Naive thymus-derived CD8-positive, alpha-beta T cell (primary cell): Measurements from ENCODE around the gene SENP3. TPM values are rescaled to one million over a fixed set of nuclear protein-coding genes. Genes with fewer than 3 reads are reported as not detected.
A peak's percentile ranks its signal among the peaks of the same experiment; 100 is the strongest.

Experiments
- ATAC-seq, 2 donors: fragments of 150-1000 bp; cut with Tn5 transposase in 1 of 2; sonication (Bioruptor Pico), chemical (Tn5 transposase) in 1 of 2; 1 replicate in 1 of 2; 2 replicates in 1 of 2; pipeline ENCODE4 v1.10.0; 2021; ENCODE audit warnings: mild to moderate bottlenecking in 2 of 2, moderate library complexity in 2 of 2
- POLR2A ChIA-PET: fragments of 350-600 bp; sonication (Branson Sonifier 250); formaldehyde crosslinking; loops from one replicate; lab custom pipeline; 2021; ENCODE audit warnings: antibody characterized with exemption; lab: Charles Lee
- DNase-seq, 10 donors: peaks; one replicate each; pipeline versions ENCODE4 v3.0.0 to v3.0.0-alpha.2; 2020 to 2022
- H3K27ac Mint-ChIP-seq, 10 donors: one replicate each; pipeline ENCODE4 v1.8.0; 2020 to 2022; ENCODE audit warnings: mild to moderate bottlenecking in 10 of 10, mixed read lengths in 10 of 10, moderate library complexity in 4 of 10, inconsistent platforms in 1 of 10
- H3K27me3 Mint-ChIP-seq, 5 donors: one replicate each; pipeline ENCODE4 v1.8.0; 2021 to 2022; ENCODE audit warnings: mixed read lengths in 5 of 5
- H3K36me3 Mint-ChIP-seq, 3 donors: one replicate each; pipeline ENCODE4 v1.8.0; 2020 to 2022; ENCODE audit warnings: mixed read lengths in 3 of 3, mild to moderate bottlenecking in 2 of 3, inconsistent platforms in 1 of 3
- H3K4me1 Mint-ChIP-seq, 4 donors: one replicate each; pipeline ENCODE4 v1.8.0; 2021 to 2022; ENCODE audit warnings: mixed read lengths in 4 of 4
- H3K4me3 Mint-ChIP-seq, 10 donors: one replicate each; pipeline ENCODE4 v1.8.0; 2020 to 2022; ENCODE audit warnings: mild to moderate bottlenecking in 10 of 10, mixed read lengths in 10 of 10, moderate library complexity in 6 of 10, inconsistent platforms in 1 of 10
- H3K9me3 Mint-ChIP-seq, 9 donors: one replicate each; pipeline ENCODE4 v1.8.0; 2020 to 2022; ENCODE audit warnings: mixed read lengths in 9 of 9, mild to moderate bottlenecking in 3 of 9, inconsistent platforms in 1 of 9, moderate library complexity in 1 of 9
- polyA plus RNA-seq, 3 donors: library from polyadenylated mRNA; unstranded; fragments of 300-500 nt; fragmentation: Illumina TruSeq; gene quantifications; one replicate each; pipeline ENCODE4 v1.2.3, GENCODE V29; 2021
- total RNA-seq, 8 experiments: library from RNA in 2 of 8; stranded (reverse) in 2 of 8; gene quantifications; one replicate each; pipeline ENCODE4 v1.2.3 and lab custom pipeline; 2021 to 2026

SENP3 gene
- total and polyA plus RNA-seq, 5 experiments from 2014 or later, result 13.8 to 56.8 (median 14.1) TPM

DNA sequence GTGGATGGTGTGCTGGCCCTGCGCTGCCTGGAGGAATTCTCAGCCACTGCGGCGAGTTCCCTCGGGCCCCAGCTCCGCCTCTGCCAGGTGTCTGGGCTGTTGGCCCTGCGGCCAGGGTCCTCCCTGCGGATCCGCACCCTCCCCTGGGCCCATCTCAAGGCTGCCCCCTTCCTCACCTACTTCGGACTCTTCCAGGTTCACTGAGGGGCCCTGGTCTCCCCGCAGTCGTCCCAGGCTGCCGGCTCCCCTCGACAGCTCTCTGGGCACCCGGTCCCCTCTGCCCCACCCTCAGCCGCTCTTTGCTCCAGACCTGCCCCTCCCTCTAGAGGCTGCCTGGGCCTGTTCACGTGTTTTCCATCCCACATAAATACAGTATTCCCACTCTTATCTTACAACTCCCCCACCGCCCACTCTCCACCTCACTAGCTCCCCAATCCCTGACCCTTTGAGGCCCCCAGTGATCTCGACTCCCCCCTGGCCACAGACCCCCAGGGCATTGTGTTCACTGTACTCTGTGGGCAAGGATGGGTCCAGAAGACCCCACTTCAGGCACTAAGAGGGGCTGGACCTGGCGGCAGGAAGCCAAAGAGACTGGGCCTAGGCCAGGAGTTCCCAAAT is 4.5 kb upstream of the SENP3 start:
- Mint-ChIP-seq H3K27me3 (no peaks in the 10 kb centered on the region), H3K36me3 (peaks cover 0 to 11% (median 0%) of the 10 kb centered on the region in 3 donors), H3K4me1 (peaks cover 46 to 77% (median 72%) of the 10 kb centered on the region in 4 donors), H3K27ac (peak overlapping the region in 4 of 10 donors; percentile 6 to 83 (median 48)), H3K4me3 (peak overlapping the region in 2 of 10 donors; percentile 6 to 75), H3K9me3 (no peaks in the 10 kb centered on the region)
- DNase-seq (no peak), ATAC-seq (no peak)
- POLR2A ChIA-PET, result interaction anchor here (0.8 to 2.7 kb wide), 4 partner anchors 8 to 120 kb away, joined by 3 to 14 read pairs (median 4); partner anchors contain the start of gene POLR2A

DNA sequence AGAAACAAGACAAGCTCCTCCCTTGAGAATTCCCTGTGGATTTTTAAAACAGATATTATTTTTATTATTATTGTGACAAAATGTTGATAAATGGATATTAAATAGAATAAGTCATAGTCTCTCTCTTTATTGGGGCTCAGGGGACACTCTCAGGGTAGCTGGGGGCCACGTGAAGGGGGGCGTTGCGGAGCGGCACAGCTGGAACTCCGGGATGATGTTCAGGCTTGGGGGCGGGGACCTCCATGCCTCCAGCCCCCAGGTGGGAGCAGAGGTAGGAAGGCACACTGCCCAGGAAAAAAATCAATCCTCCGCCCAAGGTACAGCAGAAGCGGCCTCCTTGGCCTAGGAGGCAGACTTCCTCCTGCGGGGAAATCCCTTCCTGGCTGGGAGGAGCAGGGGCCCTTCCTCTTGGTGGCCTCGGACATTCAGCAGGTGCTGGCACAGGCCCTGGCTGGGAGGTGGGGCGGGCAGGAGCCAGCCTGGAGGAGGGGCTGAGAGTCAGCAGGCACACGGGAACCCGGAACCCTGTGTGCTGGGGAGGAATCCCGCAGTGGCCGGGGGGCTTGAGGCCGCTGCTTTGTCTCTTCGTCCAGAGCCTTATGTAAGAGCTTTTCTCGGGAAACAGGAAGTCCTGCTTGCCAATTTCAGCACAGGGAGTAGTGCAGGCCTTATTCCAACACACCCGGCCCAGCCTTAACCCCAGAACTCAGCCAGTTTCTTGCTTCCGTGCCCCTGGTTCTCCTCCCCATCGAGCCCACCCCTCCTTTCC is 3.8 kb upstream of the SENP3 start:
- Mint-ChIP-seq H3K27me3 (no peaks in the 10 kb centered on the region), H3K4me1 (peaks cover 47 to 76% (median 72%) of the 10 kb centered on the region in 4 donors)

DNA sequence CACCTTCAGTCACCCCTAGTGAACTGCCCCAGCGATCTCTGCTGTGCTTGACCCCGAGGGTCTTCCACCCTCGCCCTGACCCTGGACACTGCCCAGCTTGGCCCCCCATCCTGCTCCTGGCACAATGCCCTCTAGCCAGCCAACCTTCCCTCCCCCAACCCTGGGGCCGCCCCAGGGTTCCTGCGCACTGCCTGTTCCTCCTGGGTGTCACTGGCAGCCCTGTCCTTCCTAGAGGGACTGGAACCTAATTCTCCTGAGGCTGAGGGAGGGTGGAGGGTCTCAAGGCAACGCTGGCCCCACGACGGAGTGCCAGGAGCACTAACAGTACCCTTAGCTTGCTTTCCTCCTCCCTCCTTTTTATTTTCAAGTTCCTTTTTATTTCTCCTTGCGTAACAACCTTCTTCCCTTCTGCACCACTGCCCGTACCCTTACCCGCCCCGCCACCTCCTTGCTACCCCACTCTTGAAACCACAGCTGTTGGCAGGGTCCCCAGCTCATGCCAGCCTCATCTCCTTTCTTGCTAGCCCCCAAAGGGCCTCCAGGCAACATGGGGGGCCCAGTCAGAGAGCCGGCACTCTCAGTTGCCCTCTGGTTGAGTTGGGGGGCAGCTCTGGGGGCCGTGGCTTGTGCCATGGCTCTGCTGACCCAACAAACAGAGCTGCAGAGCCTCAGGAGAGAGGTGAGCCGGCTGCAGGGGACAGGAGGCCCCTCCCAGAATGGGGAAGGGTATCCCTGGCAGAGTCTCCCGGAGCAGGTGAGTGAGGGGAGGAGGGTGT is 3.0 kb upstream of the SENP3 start, which contains the start of gene TNFSF13:
TSS of gene TNFSF13 (plus strand) at position 207 of the 776 bp plus-strand sequence. CDS start at position 497, 290 bp downstream.
- Mint-ChIP-seq H3K4me3 (peak within 1 kb of the TSS; percentile 55 to 95 (median 76)), H3K27me3 (no peaks in the 10 kb centered on the region)

More for the DNA sequence above, 3.8 kb upstream of the SENP3 start:
- Mint-ChIP-seq H3K36me3 (peaks cover 0 to 15% (median 3%) of the 10 kb centered on the region in 3 donors), H3K9me3 (no peaks in the 10 kb centered on the region), H3K27ac (peak overlapping the region; percentile 63 to 99 (median 86)), H3K4me3 (peak overlapping the region; percentile 55 to 95 (median 76))
- no peak for ATAC-seq
- POLR2A ChIA-PET, result interaction anchor here (0.8 to 2.7 kb wide), 9 partner anchors 8 to 129 kb away, joined by 3 to 14 read pairs (median 3); partner anchors contain the start of genes POLR2A and TP53
- DNase-seq, result no peak

DNA sequence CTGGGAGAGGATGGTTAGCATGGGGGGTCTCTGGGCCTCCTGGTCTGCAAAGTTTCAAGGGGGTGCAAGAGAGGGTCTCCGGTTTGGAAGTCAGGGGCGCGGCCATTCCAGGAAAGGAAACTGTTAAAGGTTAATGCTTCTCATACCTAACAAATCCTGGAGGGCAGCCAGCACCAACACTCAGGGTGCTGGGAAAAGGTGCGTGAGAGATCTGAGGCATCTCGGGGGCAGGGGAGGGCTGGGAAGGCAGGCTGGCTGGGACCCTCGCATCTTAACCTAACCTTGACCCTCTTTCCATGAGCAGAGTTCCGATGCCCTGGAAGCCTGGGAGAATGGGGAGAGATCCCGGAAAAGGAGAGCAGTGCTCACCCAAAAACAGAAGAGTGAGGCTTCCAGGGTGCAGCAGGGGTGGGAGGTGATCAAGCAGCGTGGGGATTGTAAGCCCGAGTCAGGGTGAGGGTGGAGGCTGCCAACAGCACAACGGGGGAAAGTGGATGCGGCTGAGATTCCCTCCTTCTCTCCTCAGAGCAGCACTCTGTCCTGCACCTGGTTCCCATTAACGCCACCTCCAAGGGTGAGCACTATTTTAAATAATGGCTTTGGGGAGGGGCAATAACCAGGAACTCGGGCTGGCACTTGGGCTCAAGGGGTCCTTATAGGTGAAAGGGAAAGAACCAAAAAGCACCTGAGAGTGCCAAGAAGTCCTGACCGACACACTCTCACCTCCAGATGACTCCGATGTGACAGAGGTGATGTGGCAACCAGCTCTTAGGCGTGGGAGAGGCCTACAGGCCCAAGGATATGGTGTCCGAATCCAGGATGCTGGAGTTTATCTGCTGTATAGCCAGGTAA is 2.2 kb upstream of the SENP3 start:
- Mint-ChIP-seq H3K27ac (peak overlapping the region; percentile 82 to 99 (median 97)), H3K9me3 (no peaks in the 10 kb centered on the region), H3K4me1 (peaks cover 39 to 70% (median 65%) of the 10 kb centered on the region in 4 donors), H3K27me3 (no peaks in the 10 kb centered on the region), H3K4me3 (peak overlapping the region; percentile 43 to 98 (median 90)), H3K36me3 (peaks cover 0 to 13% (median 3%) of the 10 kb centered on the region in 3 donors)
- no peak for ATAC-seq
- POLR2A ChIA-PET, result interaction anchor here (0.5 to 3.3 kb wide), 15 partner anchors 10 to 204 kb away, joined by 3 to 37 read pairs (median 7); partner anchors contain the start of genes CD68, POLR2A, TNFSF12 and TP53
- no peak for DNase-seq

More for the DNA sequence above, 3.0 kb upstream of the SENP3 start, which contains the start of gene TNFSF13:
- Mint-ChIP-seq H3K36me3 (peaks cover 0 to 11% (median 3%) of the 10 kb centered on the region in 3 donors), H3K4me1 (peaks cover 43 to 70% (median 66%) of the 10 kb centered on the region in 4 donors), H3K27ac (peak within 1 kb of the TSS; percentile 63 to 99 (median 86)), H3K9me3 (no peaks in the 10 kb centered on the region)
- ATAC-seq, result no peak
- POLR2A ChIA-PET, result interaction anchor here (0.5 to 2.7 kb wide), 9 partner anchors 9 to 128 kb away, joined by 3 to 14 read pairs (median 3); partner anchors contain the start of genes POLR2A, TP53 and ZBTB4
- DNase-seq, result no peak

DNA sequence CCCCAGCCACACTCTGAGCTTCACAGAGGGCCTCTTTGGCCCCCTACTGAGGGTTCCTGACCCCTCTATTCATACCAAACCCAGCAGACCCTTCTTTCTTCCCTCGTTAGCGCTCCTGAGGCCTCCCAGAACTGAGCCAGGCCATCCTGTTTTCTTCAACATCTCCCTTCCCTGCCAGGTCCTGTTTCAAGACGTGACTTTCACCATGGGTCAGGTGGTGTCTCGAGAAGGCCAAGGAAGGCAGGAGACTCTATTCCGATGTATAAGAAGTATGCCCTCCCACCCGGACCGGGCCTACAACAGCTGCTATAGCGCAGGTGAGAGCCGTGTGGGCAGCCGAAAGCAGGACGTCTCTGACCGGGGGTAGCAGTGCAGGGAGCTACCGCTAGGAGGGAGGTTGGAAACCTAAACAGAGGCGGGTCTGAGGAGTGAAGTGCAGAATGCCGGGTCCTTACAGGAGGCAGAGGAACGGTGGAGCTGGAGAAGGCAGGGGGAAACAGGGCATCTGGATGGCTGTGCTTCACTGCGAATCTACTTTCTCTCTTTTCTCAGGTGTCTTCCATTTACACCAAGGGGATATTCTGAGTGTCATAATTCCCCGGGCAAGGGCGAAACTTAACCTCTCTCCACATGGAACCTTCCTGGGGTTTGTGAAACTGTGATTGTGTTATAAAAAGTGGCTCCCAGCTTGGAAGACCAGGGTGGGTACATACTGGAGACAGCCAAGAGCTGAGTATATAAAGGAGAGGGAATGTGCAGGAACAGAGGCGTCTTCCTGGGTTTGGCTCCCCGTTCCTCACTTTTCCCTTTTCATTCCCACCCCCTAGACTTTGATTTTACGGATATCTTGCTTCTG is 1.3 kb upstream of the SENP3 start:
- Mint-ChIP-seq H3K4me3 (peak overlapping the region; percentile 88 to 98 (median 94)), H3K9me3 (no peaks in the 10 kb centered on the region), H3K36me3 (peaks cover 0 to 21% (median 3%) of the 10 kb centered on the region in 3 donors), H3K27ac (peak overlapping the region; percentile 83 to 99 (median 97)), H3K4me1 (peaks cover 34 to 62% (median 59%) of the 10 kb centered on the region in 4 donors), H3K27me3 (no peaks in the 10 kb centered on the region)
- ATAC-seq, result peak; percentile 17 to 22
- DNase-seq, result peak in 7 of 10 donors; percentile 33 to 53 (median 44)
- POLR2A ChIA-PET, result interaction anchor here (0.7 to 3.9 kb wide), 33 partner anchors 8 to 224 kb away, joined by 3 to 37 read pairs (median 6); partner anchors contain the start of genes ACAP1, ATP1B2, CD68 and MPDU1

DNA sequence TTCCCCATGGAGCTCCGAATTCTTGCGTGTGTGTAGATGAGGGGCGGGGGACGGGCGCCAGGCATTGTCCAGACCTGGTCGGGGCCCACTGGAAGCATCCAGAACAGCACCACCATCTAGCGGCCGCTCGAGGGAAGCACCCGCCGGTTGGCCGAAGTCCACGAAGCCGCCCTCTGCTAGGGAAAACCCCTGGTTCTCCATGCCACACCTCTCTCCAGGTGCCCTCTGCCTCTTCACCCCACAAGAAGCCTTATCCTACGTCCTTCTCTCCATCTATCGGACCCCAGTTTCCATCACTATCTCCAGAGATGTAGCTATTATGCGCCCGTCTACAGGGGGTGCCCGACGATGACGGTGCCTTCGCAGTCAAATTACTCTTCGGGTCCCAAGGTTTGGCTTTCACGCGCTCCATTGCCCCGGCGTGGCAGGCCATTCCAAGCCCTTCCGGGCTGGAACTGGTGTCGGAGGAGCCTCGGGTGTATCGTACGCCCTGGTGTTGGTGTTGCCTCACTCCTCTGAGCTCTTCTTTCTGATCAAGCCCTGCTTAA is 617 bp upstream of the SENP3 start:
- POLR2A ChIA-PET, result interaction anchor here (0.6 to 3.9 kb wide), 36 partner anchors 9 to 595 kb away, joined by 3 to 37 read pairs (median 6); partner anchors contain the start of genes ACAP1, ATP1B2, CD68 and MPDU1

DNA sequence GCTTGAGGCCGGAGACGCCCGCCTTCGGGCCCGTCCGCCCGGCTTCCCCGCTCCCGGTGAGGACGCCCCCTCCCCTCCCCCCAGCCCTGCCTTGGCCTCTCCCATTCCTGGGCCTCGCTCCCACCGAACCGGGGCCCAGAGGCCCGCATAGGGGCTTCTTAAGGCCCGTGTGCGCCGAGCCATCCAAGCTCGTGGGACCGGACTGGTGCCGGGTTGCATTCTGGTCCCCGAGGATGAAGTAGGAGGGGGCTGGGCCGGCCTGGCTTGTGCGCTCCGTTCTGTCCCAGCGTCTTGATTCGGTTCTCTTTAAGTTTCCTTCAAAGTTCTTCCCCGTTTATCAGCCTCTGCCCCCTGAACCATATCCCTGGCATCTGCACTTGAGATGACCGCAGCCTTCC is 488 bp downstream of the SENP3 start:
- Mint-ChIP-seq H3K4me1 (peaks cover 28 to 54% (median 48%) of the 10 kb centered on the region in 4 donors), H3K9me3 (no peaks in the 10 kb centered on the region), H3K4me3 (peak overlapping the region; percentile 81 to 98 (median 90)), H3K27ac (peak overlapping the region; percentile 72 to 97 (median 90)), H3K27me3 (no peaks in the 10 kb centered on the region), H3K36me3 (peaks cover 0 to 33% (median 7%) of the 10 kb centered on the region in 3 donors)
- DNase-seq (no peak), ATAC-seq (peak in 1 of 2 donors; percentile 5)
- POLR2A ChIA-PET, result interaction anchor here (1.1 to 3.9 kb wide), 11 partner anchors 10 to 126 kb away, joined by 3 to 37 read pairs (median 13); partner anchors contain the start of genes CD68, FXR2, MPDU1 and TMEM102

More for the DNA sequence above, 617 bp upstream of the SENP3 start:
- Mint-ChIP-seq H3K9me3 (no peaks in the 10 kb centered on the region), H3K4me1 (peaks cover 31 to 59% (median 55%) of the 10 kb centered on the region in 4 donors), H3K27ac (peak overlapping the region; percentile 83 to 99 (median 97)), H3K4me3 (peak overlapping the region; percentile 88 to 98 (median 94)), H3K27me3 (no peaks in the 10 kb centered on the region), H3K36me3 (peaks cover 0 to 27% (median 3%) of the 10 kb centered on the region in 3 donors)
- peak; percentile 60 to 89 (median 78) for DNase-seq
- peak; percentile 62 to 69 for ATAC-seq

DNA sequence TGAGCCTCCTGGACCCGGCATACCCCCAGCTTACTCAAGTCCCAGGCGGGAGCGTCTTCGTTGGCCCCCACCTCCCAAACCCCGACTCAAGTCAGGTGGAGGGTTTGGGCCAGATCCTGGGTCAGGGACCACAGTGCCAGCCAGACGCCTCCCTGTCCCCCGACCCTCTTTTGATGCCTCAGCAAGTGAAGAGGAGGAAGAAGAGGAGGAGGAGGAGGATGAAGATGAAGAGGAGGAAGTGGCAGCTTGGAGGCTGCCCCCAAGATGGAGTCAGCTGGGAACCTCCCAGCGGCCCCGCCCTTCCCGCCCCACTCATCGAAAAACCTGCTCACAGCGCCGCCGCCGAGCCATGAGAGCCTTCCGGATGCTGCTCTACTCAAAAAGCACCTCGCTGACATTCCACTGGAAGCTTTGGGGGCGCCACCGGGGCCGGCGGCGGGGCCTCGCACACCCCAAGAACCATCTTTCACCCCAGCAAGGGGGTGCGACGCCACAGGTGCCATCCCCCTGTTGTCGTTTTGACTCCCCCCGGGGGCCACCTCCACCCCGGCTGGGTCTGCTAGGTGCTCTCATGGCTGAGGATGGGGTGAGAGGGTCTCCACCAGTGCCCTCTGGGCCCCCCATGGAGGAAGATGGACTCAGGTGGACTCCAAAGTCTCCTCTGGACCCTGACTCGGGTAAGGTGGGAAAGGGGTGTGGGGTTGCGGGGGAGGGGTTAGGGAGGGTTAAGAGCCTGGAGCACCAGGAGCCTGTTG is 1.6 kb downstream of the SENP3 start:
- Mint-ChIP-seq H3K36me3 (peaks cover 0 to 39% (median 7%) of the 10 kb centered on the region in 3 donors), H3K9me3 (no peaks in the 10 kb centered on the region), H3K4me1 (peaks cover 28 to 50% (median 43%) of the 10 kb centered on the region in 4 donors), H3K4me3 (peak overlapping the region; percentile 81 to 98 (median 88)), H3K27ac (peak overlapping the region in 6 of 10 donors; percentile 56 to 92 (median 84)), H3K27me3 (no peaks in the 10 kb centered on the region)
- POLR2A ChIA-PET, result interaction anchor here (1.4 to 3.9 kb wide), 3 partner anchors 20 to 128 kb away, joined by 3 to 33 read pairs (median 14); partner anchors contain the start of genes MPDU1, TMEM102, TP53 and WRAP53
- DNase-seq (no peak), ATAC-seq (no peak)

DNA sequence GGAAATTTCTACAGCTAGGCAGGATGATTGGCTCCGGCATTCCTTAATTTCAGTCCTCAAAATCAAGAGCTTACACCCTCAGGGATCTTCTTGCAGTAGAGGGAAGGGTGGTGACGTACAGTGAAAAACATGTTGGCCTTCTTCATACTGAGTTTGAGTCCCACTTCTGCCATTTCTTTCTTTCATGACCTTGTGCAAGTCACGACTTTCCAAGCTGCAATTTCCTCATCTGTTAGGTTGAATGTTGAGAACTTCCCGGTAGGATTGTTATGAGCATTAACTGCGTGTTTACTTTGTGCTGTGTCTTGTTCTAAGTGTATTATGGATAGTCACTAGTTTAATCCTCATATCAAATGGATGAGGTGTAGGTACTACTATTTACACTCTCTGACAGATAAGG is 7.9 kb downstream of the SENP3 start:
- Mint-ChIP-seq H3K36me3 (peaks cover 4 to 76% (median 17%) of the 10 kb centered on the region in 3 donors), H3K4me3 (peak overlapping the region in 1 of 10 donors; percentile 3), H3K9me3 (peaks cover 0 to 1% (median 0%) of the 10 kb centered on the region in 9 donors), H3K27ac (peak overlapping the region in 3 of 10 donors; percentile 0 to 39 (median 33)), H3K4me1 (peaks cover 18 to 26% (median 23%) of the 10 kb centered on the region in 4 donors), H3K27me3 (no peaks in the 10 kb centered on the region)
- no peak for DNase-seq
- no peak for ATAC-seq
- POLR2A ChIA-PET, result interaction anchor here (0.6 to 7.4 kb wide), 7 partner anchors 13 to 117 kb away, joined by 3 to 129 read pairs (median 4); partner anchors contain the start of genes MPDU1, TP53 and WRAP53
